ENCODE measurements around the gene HDGFL2. TPM values are rescaled to one million over a fixed set of nuclear protein-coding genes. Genes with fewer than 3 reads are reported as not detected.

Gene HDGFL2
- total RNA-seq, 1 experiment from 2014 or later, result 75.2 TPM

- H3K9me3 ChIP-seq (ENCODE audit: control insufficient read depth in 1 of 2, insufficient read depth in 1 of 2, low read depth in 1 of 2, low read length in 2 of 2), result no peaks in the 10 kb centered on the region
- no peaks in the 10 kb centered on the region for H3K36me3 ChIP-seq (ENCODE audit: control insufficient read depth in 1 of 2, insufficient read depth in 2 of 2, low read length in 2 of 2)
- POLR2A ChIA-PET, result no interaction called here
- RAD21 ChIA-PET (ENCODE audit: low non-redundant PET in 1 of 2, low total read pairs in 2 of 2, uncharacterized antibody in 2 of 2, unreplicated experiment in 2 of 2), result interaction anchor here in 1 of 2 experiments (0.7 kb wide), 1 partner anchor 1777 kb away, joined by 4 read pairs; no protein-coding TSS in a partner anchor
- H3K9ac ChIP-seq (ENCODE audit: low read length), result no peak overlapping the region
- peaks cover 14 to 36% of the 10 kb centered on the region in 2 experiments; a peak in 3 of 4 replicates for H3K4me1 ChIP-seq (ENCODE audit: control insufficient read depth in 1 of 2, insufficient read depth in 2 of 2, low read length in 2 of 2)
- H4K20me1 ChIP-seq (ENCODE audit: insufficient read depth), result no peaks in the 10 kb centered on the region
- H3K4me3 ChIP-seq (replicated peaks in 1 of 2; ENCODE audit: low read depth in 1 of 2, low read length in 2 of 2), result no peak overlapping the region
- no peak for DNase-seq (ENCODE audit: low read depth, low spot score)
- no peak for ATAC-seq
- intact Hi-C loops (cut with micrococcal nuclease), result no loop called here
- TF ChIP-seq SIN3A (IDR thresholded peaks at IDR 0.05; ENCODE audit: low read depth) (no peak), EGR1 (IDR thresholded peaks at IDR 0.05; ENCODE audit: low read depth) (no peak), SRF (IDR thresholded peaks at IDR 0.05; ENCODE audit: low read depth) (no peak), CTCF (IDR thresholded peaks at IDR 0.05 in 2 of 3, conservative IDR thresholded peaks at IDR 0.05 in 1 of 3; ENCODE audit: borderline replicate concordance in 1 of 3, insufficient read depth in 1 of 3, low read depth in 2 of 3, low read length in 2 of 3) (no peak), CEBPB (IDR thresholded peaks at IDR 0.05; ENCODE audit: low read depth) (no peak), EZH2phosphoT487 (IDR thresholded peaks at IDR 0.05; ENCODE audit: borderline replicate concordance) (no peak), TCF7L2 (IDR thresholded peaks at IDR 0.05; ENCODE audit: borderline replicate concordance, extremely low read depth, insufficient read depth, insufficient read length) (no peak), MAX (IDR thresholded peaks at IDR 0.05) (no peak), ELF1 (IDR thresholded peaks at IDR 0.05; ENCODE audit: borderline replicate concordance, low read depth) (no peak)
- H3K4me2 ChIP-seq (ENCODE audit: low read length), result 0 out of 2 replicates have a peak overlapping the region, but pooled peaks have one; percentile 4
- H3K9me2 ChIP-seq (ENCODE audit: insufficient read depth), result no peaks in the 10 kb centered on the region
- H3K27me3 ChIP-seq (ENCODE audit: insufficient read depth, low read length), result no peaks in the 10 kb centered on the region
- H3K27ac ChIP-seq (ENCODE audit: low read depth, low read length), result no peak overlapping the region
- CTCF ChIA-PET, result no interaction called here
- no peak overlapping the region for H2AFZ ChIP-seq (ENCODE audit: low read depth, low read length, poor library complexity, severe bottlenecking)
- no TSS peak for BruUV-seq (replicated peaks)
- no peaks in the 10 kb centered on the region for H3K79me2 ChIP-seq (ENCODE audit: insufficient read depth, low read length)
Measured at GRCh38 chr19:4536798-4537197, 64.7 kb downstream of the HDGFL2 start.
